Measurements from ENCODE around the gene RASEF.

Gene RASEF

GRCh38 chr9:83012168-83012921 lies 50.6 kb downstream of the RASEF start:
- DNase-seq: no peak

- DNase-seq: no peak
Measured at GRCh38 chr9:83011611-83012010, 51.3 kb downstream of the RASEF start.

GRCh38 chr9:83007521-83008300 lies 55.2 kb downstream of the RASEF start:
- DNase-seq: no peak

GRCh38 chr9:83006378-83006777 lies 56.6 kb downstream of the RASEF start:
- no peak for DNase-seq

- no peak for DNase-seq
Measured at GRCh38 chr9:83005963-83006362, 57.0 kb downstream of the RASEF start.

- no peak for DNase-seq
Measured at GRCh38 chr9:83005361-83005760, 57.6 kb downstream of the RASEF start.

- no peak for DNase-seq
Measured at GRCh38 chr9:83002329-83002728, 60.6 kb downstream of the RASEF start.

- no peak for DNase-seq
Measured at GRCh38 chr9:83000765-83001164, 62.2 kb downstream of the RASEF start.

- no peak for DNase-seq
Measured at GRCh38 chr9:82998409-82998808, 64.5 kb downstream of the RASEF start.

GRCh38 chr9:82997476-82998140 lies 65.3 kb downstream of the RASEF start:
- no peak for DNase-seq

GRCh38 chr9:82996941-82997340 lies 66.0 kb downstream of the RASEF start:
- DNase-seq: no peak

- no peak for DNase-seq
Measured at GRCh38 chr9:82993856-82994605, 68.9 kb downstream of the RASEF start.

GRCh38 chr9:82991671-82992070 lies 71.3 kb downstream of the RASEF start:
- no peak for DNase-seq

GRCh38 chr9:82989929-82990328 lies 73.0 kb downstream of the RASEF start:
- no peak for DNase-seq

GRCh38 chr9:82988488-82988887 lies 74.5 kb downstream of the RASEF start:
- DNase-seq: no peak

- DNase-seq: no peak
Measured at GRCh38 chr9:82987370-82988189, 75.4 kb downstream of the RASEF start.

- DNase-seq: no peak
Measured at GRCh38 chr9:82981552-82981951, 81.4 kb downstream of the RASEF start.

GRCh38 chr9:82975176-82975575 lies 87.8 kb downstream of the RASEF start:
- no peak for DNase-seq

- no peak for DNase-seq
Measured at GRCh38 chr9:82972446-82972845, 90.5 kb downstream of the RASEF start.

GRCh38 chr9:82970359-82970758 lies 92.6 kb downstream of the RASEF start:
- no peak for DNase-seq

GRCh38 chr9:82969291-82969690 lies 93.7 kb downstream of the RASEF start:
- DNase-seq: no peak

- no peak for DNase-seq
Measured at GRCh38 chr9:82968816-82969215, 94.1 kb downstream of the RASEF start.

Measured in NCI-H187 treated with DMSO at 0.1 percent for 48 hours (cell line).